GM19324 (cell line): ENCODE results near the gene CASP8.

Source experiments
- ATAC-seq: cut with Tn5 transposase; IDR thresholded peaks from one replicate; pipeline ENCODE4 v1.9.1; 2021; ENCODE audit warnings: mild to moderate bottlenecking, moderate library complexity; ENCODE audit not compliant: unreplicated experiment, low FRiP score

The CASP8 gene

DNA sequence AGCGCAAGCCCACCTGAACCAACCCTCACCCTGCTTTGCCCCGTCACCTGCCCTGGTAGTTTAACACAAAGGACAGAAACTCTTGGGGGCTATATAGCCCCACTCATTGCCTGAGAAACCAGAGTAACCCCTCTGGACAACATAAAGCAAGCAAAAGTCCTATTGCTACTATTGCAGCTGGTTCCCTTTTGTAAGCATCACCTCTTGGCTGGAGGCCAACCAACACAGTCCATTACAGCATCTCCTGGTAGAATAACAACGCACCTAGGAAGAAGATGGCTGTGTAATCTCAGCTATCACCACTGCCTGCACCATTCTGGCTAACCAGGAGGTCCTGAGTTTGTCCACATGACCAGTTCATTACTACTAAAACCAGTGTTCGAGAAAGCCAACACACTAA lies 60.4 kb downstream of the CASP8 start:
- ATAC-seq, result no peak

DNA sequence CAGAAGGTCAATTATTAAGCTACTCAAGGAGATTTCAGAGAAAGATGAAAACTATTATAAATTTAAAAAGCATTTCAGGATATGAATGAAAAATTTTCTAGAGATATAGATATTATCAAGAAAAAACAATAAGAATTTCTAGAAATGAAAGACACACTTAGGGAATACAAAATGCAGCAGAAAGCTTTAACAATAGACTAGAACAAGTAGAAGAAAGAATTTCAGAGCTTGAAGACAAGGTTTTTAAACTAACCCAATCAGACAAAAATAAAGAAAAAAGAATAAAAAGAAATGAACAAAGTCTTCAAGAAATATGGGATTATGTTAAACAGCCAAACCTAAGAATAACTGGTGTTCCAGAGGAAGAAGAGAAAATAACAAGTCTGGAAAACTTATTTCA lies 62.4 kb downstream of the CASP8 start:
- no peak for ATAC-seq

DNA sequence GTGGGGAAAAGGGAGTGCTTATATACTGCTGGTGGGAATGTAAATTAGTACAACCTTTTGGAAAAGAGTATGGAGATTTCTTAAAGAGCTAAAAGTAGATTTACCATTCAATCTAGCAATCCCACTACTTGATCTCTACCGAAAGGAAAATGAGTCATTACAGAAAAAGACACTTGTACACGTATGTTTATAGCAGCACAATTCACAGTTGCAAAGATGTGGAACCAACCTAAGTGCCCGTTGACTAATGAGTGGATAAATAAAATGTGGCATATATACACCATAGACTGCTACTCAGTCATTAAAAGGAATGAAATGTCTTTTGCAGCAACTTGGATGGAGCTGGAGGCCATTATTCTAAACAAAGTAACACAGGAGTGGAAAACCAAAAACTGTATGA lies 67.3 kb downstream of the CASP8 start:
- ATAC-seq, result no peak

DNA sequence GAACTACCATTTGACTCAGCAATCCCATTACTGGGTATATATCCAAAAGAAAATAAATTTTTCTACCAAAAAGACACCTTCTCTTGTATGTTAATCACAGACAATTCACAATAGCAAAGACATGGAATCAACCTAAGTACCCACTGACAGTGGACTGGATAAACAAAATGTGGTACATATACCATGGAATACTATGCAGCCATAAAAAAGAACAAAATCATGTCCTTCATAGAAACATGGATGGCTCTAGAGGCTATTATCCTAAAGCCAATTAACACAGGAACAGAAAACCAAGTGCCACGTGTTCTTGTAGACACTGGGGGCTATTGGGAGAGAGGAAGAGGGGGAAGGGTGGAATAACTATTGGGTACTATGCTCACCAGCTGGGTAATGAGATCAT lies 69.1 kb downstream of the CASP8 start:
- no peak for ATAC-seq
